ENCODE results near the gene SPATC1L. TPM values are rescaled to one million over a fixed set of nuclear protein-coding genes. Genes with fewer than 3 reads are reported as not detected.

The SPATC1L gene
- total and polyA plus RNA-seq, 2 donors (not counting 1 experiment from before 2014, with no cell fraction given), result 11.4 to 15.4 TPM

- CTCF ChIA-PET, result no interaction called here
- peaks cover 3% of the 10 kb centered on the region for H3K27me3 Mint-ChIP-seq
- TF ChIP-seq EZH2 (IDR thresholded peaks at IDR 0.05; ENCODE audit: borderline replicate concordance, insufficient read depth, low read depth, low read length, poor library complexity, severe bottlenecking) (no peak), CTCF (IDR thresholded peaks at IDR 0.05) (no peak)
- DNase-seq, result no peak
- Histone ChIP-seq H3K4me3 (ENCODE audit: control extremely low read depth in 1 of 5, extremely low read depth in 1 of 5, insufficient read depth in 1 of 5, low read depth in 2 of 5, low read length in 4 of 5) (no peak overlapping the region), H4K20me1 (ENCODE audit: control insufficient read depth, insufficient read depth, low read length, poor library complexity, severe bottlenecking) (no peaks in the 10 kb centered on the region), H2AFZ (ENCODE audit: insufficient read depth, low read depth, low read length, poor library complexity, severe bottlenecking) (no peak overlapping the region), H3K4me1 (ENCODE audit: control insufficient read depth in 2 of 2, insufficient read depth in 2 of 2, low read length in 2 of 2) (no peaks in the 10 kb centered on the region), H3K27ac (ENCODE audit: low read length in 2 of 2) (no peak overlapping the region), H3K4me2 (replicated peaks; ENCODE audit: low read depth, low read length, poor library complexity, severe bottlenecking) (no peak overlapping the region), H3K27me3 (replicated peaks in 1 of 4; ENCODE audit: control extremely low read depth in 1 of 4, control insufficient read depth in 3 of 4, insufficient read depth in 4 of 4, low read length in 3 of 4) (no peaks in the 10 kb centered on the region), H3K9me3 (ENCODE audit: control extremely low read depth in 1 of 3, control insufficient read depth in 2 of 3, insufficient read depth in 1 of 3, low read length in 2 of 3) (peaks cover 0 to 6% (median 0%) of the 10 kb centered on the region in 3 donors), H3K79me2 (ENCODE audit: control insufficient read depth, insufficient read depth, low read length) (no peaks in the 10 kb centered on the region), H3K36me3 (replicated peaks in 1 of 2; ENCODE audit: control extremely low read depth in 1 of 2, control insufficient read depth in 1 of 2, extremely low read depth in 1 of 2, insufficient read depth in 2 of 2, low read length in 1 of 2) (no peaks in the 10 kb centered on the region), H3K9ac (ENCODE audit: low read length) (no peak overlapping the region)
- ATAC-seq (ENCODE audit: low read depth), result no peak
- intact Hi-C loops (cut with micrococcal nuclease), result no loop called here
- H3K27ac Mint-ChIP-seq, result no peak overlapping the region
- POLR2A ChIA-PET, result no interaction called here
- no peaks in the 10 kb centered on the region for H3K9me3 Mint-ChIP-seq (ENCODE audit: insufficient read depth)
- H3K4me3 Mint-ChIP-seq, result no peak overlapping the region
- no peaks in the 10 kb centered on the region for H3K4me1 Mint-ChIP-seq
- WGBS (ENCODE audit: insufficient coverage), result 92% methylated on average over 4 of the region's 4 CpGs
Observed at GRCh38 chr21:46131588-46131837, 52.7 kb downstream of the SPATC1L start.

- H3K4me3 ChIP-seq (ENCODE audit: control extremely low read depth in 1 of 5, extremely low read depth in 1 of 5, insufficient read depth in 1 of 5, low read depth in 2 of 5, low read length in 4 of 5), result no peak overlapping the region
- no peak for ATAC-seq (ENCODE audit: low read depth)
- Mint-ChIP-seq H3K27ac (no peak overlapping the region), H3K4me1 (no peaks in the 10 kb centered on the region), H3K27me3 (peaks cover 2% of the 10 kb centered on the region), H3K4me3 (no peak overlapping the region), H3K9me3 (ENCODE audit: insufficient read depth) (no peaks in the 10 kb centered on the region)
- no peak overlapping the region for H3K27ac ChIP-seq (ENCODE audit: low read length in 2 of 2)
- no peaks in the 10 kb centered on the region for H4K20me1 ChIP-seq (ENCODE audit: control insufficient read depth, insufficient read depth, low read length, poor library complexity, severe bottlenecking)
- CTCF ChIA-PET, result interaction anchor here (1.3 kb wide), 1 partner anchor 13 kb away, joined by 3 read pairs; no protein-coding TSS in a partner anchor
- DNase-seq, result no peak
- H3K36me3 ChIP-seq (replicated peaks in 1 of 2; ENCODE audit: control extremely low read depth in 1 of 2, control insufficient read depth in 1 of 2, extremely low read depth in 1 of 2, insufficient read depth in 2 of 2, low read length in 1 of 2), result no peaks in the 10 kb centered on the region
- H3K4me2 ChIP-seq (replicated peaks; ENCODE audit: low read depth, low read length, poor library complexity, severe bottlenecking), result no peak overlapping the region
- peaks cover 0 to 6% (median 0%) of the 10 kb centered on the region in 3 donors for H3K9me3 ChIP-seq (ENCODE audit: control extremely low read depth in 1 of 3, control insufficient read depth in 2 of 3, insufficient read depth in 1 of 3, low read length in 2 of 3)
- H2AFZ ChIP-seq (ENCODE audit: insufficient read depth, low read depth, low read length, poor library complexity, severe bottlenecking), result no peak overlapping the region
- TF ChIP-seq CTCF (IDR thresholded peaks at IDR 0.05) (no peak), EZH2 (IDR thresholded peaks at IDR 0.05; ENCODE audit: borderline replicate concordance, insufficient read depth, low read depth, low read length, poor library complexity, severe bottlenecking) (no peak)
- H3K9ac ChIP-seq (ENCODE audit: low read length), result no peak overlapping the region
- 88% methylated on average over 21 of the region's 22 CpGs for WGBS (ENCODE audit: insufficient coverage)
- intact Hi-C loops (cut with micrococcal nuclease), result no loop called here
- POLR2A ChIA-PET, result no interaction called here
- no peaks in the 10 kb centered on the region for H3K79me2 ChIP-seq (ENCODE audit: control insufficient read depth, insufficient read depth, low read length)
- no peaks in the 10 kb centered on the region for H3K27me3 ChIP-seq (replicated peaks in 1 of 4; ENCODE audit: control extremely low read depth in 1 of 4, control insufficient read depth in 3 of 4, insufficient read depth in 4 of 4, low read length in 3 of 4)
- no peaks in the 10 kb centered on the region for H3K4me1 ChIP-seq (ENCODE audit: control insufficient read depth in 2 of 2, insufficient read depth in 2 of 2, low read length in 2 of 2)
Observed at GRCh38 chr21:46130831-46131587, 53.2 kb downstream of the SPATC1L start.

All from B cell (primary cell).